Measurements from ENCODE around the gene FOXN3.
A peak's percentile ranks its signal among the peaks of the same experiment; 100 is the strongest.

Gene FOXN3

DNA sequence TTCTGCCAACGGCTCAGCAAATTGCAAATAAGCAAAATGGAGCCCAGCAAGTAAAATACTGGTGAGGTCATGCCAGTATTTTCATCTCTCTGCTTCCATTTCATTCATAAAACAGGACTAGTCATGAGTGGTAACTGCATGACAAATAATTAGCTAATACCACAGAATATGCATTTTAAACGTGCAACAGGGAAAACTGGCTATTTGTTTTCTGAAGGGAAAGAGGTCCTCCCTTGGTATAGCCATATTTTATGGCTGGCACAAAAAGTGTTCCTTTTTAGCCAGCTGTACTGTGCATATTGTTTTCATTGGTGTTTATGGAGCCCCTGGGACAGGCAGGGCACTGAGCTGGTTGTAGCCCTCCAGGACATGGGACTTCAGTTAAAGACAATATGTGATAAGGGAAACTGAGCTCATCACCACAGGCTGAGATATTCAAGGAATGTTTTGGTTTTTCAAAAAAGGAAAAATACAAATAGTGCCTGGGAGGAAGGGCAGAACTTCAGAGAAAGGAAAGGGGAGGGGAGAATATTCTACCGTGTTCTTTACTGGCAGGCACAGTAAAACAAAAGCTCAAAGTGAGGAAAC, 26.1 kb upstream of the FOXN3 start:
- peaks cover 75% of the 10 kb centered on the region for H3K4me1 Mint-ChIP-seq (ENCODE audit: low read depth)
- H3K36me3 Mint-ChIP-seq (ENCODE audit: low read depth) = peaks cover 12% of the 10 kb centered on the region
- peak overlapping the region; percentile 66 for H3K27ac Mint-ChIP-seq
- H3K27me3 Mint-ChIP-seq = no peaks in the 10 kb centered on the region
- no peaks in the 10 kb centered on the region for H3K9me3 Mint-ChIP-seq
- peak overlapping the region; percentile 35 for H3K4me3 Mint-ChIP-seq

DNA sequence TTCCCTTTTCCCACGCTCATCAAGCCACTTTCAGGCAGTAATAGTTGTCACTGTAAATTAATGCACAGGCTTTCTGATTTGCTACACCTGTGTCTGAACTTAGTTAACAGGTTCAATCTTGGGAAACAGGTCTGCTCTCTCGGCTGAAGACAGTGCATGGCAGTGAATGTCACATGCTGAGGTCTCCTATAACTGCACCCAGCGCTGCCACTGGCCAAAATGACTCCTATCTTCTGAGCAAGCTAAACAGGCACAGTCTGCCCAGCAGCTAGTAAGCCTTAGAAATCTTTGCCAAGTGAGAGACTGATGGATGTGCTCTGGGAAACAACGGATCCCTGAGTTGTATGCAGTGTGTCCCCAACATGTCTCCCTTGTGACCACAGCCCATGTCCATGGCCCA, 25.2 kb upstream of the FOXN3 start:
- Mint-ChIP-seq H3K27me3 (no peaks in the 10 kb centered on the region), H3K4me1 (ENCODE audit: low read depth) (peaks cover 67% of the 10 kb centered on the region), H3K36me3 (ENCODE audit: low read depth) (peaks cover 14% of the 10 kb centered on the region), H3K4me3 (no peak overlapping the region), H3K27ac (no peak overlapping the region), H3K9me3 (no peaks in the 10 kb centered on the region)

DNA sequence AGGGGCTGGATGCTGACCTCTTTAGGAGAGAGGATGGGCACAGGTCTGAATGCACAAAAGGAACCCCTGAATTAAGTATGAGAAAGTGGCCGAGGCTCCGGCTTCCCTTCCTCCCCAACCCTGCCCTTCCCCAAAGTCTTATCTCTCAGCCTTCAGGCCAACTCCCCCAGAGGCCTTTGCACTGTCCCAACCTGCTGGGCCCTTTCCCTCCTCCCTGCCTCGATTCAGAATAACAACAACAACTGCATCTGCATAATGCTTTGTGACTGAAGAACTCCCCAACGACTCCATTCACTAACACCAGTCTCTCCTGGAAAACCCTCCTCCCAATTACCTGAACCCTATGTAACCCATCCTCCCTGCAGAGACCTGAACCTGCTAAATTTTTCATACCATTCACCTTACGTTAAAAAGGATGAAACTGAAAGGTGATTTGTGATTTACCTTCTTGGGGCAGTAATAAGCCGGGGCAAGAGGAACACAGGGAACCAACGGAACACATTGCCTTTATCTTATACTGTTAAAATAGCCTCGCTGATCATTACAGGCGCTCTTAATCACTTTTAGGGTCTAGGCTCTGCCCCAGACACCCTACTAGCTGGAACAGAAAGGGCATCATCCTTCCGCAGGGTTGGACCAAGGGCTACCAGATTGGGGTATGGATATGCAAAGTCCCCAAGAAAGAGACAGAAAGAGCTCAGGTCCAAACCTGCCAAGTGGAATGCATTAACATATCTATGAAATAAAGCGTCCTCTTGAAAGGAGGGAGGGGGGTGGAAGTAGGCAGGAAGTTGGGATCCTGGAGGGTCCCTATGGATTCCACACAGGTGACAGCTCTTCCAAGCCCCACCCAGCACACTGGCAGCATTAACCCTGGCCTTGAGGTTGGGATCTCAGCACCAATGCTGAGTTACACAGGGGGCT, 24.2 kb upstream of the FOXN3 start:
- Mint-ChIP-seq H3K27ac (no peak overlapping the region), H3K9me3 (no peaks in the 10 kb centered on the region), H3K4me1 (ENCODE audit: low read depth) (peaks cover 60% of the 10 kb centered on the region), H3K36me3 (ENCODE audit: low read depth) (peaks cover 19% of the 10 kb centered on the region), H3K4me3 (no peak overlapping the region), H3K27me3 (no peaks in the 10 kb centered on the region)

DNA sequence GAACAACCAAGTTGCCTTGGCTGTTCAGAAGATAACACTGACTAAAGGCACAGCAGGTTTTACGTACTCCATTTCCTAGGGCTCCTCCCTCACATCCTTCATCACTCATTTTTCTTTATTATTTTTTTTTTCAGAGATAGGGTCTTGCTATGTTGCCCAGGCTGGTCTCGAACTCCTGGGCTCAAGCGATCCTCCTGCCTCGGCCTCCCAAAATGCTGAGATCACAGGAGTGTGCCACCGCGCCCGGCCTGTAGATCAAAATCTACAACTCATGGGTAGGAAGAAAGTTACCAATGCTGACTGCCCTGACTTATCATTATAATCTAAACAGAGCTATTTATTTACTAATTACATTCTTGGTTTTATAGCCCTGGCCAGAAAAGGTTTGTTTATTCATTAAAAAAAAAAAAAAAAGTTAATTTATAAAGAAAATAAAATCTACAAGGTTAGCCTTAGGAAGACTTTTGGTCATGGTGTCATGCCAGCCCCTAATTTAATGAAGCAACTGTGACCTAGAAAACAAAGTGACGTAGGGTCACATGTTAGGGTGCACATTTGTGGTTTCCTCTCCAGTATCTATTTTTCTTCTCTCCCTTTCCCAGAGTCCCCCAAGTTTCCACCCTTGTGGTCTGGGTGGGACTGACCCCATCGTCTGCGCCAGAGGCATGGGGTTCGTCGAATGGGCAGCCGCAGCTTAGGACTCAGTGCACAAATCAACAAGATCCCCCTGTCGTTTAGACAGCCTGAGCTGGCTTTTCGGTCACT, 19.0 kb upstream of the FOXN3 start:
- Mint-ChIP-seq H3K27ac (peak overlapping the region; percentile 80), H3K4me3 (no peak overlapping the region), H3K27me3 (no peaks in the 10 kb centered on the region), H3K4me1 (ENCODE audit: low read depth) (peaks cover 49% of the 10 kb centered on the region), H3K9me3 (no peaks in the 10 kb centered on the region), H3K36me3 (ENCODE audit: low read depth) (peaks cover 11% of the 10 kb centered on the region)

DNA sequence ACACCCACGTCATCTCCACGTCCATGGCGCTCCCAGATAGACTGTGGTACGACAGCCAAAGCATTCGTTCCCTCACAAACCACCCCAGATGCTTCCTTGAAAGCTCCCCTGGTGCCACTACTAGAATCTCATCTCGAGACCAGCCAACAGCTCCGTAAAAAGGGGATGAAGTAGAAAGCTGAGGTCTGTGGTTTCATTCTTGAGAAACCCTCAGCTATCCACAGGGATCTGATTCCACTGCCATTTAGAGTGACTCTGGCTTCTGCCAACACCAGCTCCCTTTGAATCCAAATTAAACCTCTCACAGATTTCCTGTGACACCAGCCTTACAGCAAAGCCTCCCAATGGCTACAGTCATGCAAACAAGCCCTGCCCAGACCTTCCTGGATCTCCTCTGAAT, 18.5 kb upstream of the FOXN3 start:
- Mint-ChIP-seq H3K4me3 (no peak overlapping the region), H3K36me3 (ENCODE audit: low read depth) (peaks cover 8% of the 10 kb centered on the region), H3K4me1 (ENCODE audit: low read depth) (peaks cover 49% of the 10 kb centered on the region), H3K27me3 (no peaks in the 10 kb centered on the region), H3K27ac (no peak overlapping the region), H3K9me3 (no peaks in the 10 kb centered on the region)

DNA sequence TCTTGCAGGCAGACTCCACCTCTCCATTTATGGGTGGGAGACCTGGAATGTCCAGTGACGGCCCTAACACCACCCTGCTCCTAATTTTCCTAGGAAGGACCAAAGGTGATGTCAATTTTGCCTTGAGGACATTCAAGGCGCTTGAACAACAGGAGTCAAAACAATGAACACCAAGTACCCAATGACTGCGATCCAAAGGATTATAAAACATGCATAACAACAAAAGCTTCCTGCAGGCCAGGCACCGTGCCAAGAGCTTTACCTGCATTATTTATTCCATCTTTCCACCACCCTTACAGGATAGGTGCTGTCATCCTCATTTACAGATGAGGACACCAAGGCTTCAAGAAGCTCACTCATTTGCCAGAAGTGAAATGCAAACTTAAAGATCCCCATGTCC, 15.2 kb upstream of the FOXN3 start:
- Mint-ChIP-seq H3K27ac (peak overlapping the region; percentile 94), H3K4me3 (no peak overlapping the region), H3K9me3 (no peaks in the 10 kb centered on the region), H3K36me3 (ENCODE audit: low read depth) (peaks cover 5% of the 10 kb centered on the region), H3K4me1 (ENCODE audit: low read depth) (peaks cover 74% of the 10 kb centered on the region), H3K27me3 (no peaks in the 10 kb centered on the region)

DNA sequence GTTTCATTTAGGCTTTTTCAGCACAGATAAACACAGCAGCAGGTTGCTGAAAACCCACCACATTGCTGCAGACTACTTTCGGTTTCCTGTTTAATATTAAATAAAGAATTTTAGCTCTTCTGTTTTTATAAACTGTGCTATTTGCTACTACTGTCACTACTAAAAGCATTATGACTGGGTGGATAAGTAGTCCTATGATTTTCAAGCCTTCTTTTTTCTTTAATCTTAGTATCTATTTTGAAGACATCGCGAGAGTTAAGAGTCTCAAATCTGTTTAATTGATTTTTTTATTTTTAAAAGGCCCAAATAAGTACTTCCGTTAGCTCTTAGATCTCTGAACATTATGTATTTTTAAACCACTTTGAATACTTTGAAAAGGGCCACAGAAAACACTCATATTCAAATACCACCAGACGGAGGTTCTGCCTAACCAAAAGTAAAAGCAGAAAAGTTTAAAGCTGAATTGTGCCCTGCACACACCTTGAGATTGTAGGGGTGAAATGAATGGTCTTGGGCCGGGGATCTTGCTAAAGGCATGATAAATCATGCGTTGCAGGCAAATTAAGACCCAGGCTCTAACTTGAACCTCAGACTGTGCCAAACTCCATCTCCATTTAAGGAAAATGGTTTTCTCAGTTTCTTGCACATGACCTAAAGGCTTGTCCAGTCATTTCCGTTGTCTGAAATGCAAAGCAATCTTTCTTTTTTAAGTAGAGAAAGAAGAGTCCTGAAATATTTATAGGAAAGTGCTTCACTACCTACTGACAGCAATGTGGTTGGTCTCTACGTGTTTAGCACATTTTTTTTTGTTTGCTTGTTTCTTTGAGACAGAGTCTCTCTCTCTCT, 13.6 kb upstream of the FOXN3 start:
- Mint-ChIP-seq H3K9me3 (no peaks in the 10 kb centered on the region), H3K27me3 (no peaks in the 10 kb centered on the region), H3K27ac (peak overlapping the region; percentile 94), H3K36me3 (ENCODE audit: low read depth) (peaks cover 4% of the 10 kb centered on the region), H3K4me1 (ENCODE audit: low read depth) (peaks cover 82% of the 10 kb centered on the region), H3K4me3 (peak overlapping the region; percentile 75)

DNA sequence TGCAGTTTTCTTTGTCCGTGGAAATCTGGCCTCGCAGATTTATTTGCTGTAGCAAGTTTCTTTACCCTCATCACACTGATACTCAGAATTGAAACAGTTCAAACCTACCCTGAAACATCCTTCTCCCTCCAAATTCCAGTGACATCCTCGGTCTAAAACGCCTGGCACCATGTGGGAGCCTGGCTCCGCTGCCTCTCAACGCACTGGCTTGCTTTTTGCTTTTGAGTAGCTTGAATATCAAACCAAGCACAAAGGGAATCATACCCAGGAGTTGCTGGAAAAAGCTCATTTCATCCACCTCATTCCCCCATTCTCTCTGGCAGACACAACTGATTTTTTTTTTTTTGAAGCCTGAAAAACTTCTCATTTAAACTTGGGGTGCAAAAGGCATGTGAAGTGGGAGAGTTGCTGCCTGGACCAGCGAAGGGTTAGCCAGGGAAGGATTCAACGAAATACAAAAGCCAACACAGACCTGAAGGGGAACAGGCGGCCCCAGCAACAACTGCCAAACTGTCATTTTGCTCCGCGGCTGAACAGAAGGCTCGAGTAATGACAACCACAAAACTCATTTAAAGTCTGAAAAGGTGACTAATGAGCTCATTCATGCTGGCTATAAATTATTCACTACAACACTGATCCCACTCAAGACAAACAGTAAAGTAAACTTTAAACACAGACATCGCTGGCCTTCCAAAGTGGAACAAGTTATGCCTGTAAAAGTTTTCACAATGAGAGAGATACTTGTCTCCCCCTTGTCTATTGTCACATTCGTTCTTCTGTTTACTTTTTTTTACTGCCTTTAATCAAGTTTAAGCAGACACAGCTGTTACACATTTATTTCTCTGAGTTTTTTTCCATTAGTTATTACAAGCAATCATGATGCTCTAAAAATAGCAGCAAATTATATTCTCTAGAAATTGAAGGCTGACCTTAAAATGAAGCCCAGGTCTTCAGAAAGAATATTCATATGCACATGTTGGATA, 12.5 kb upstream of the FOXN3 start:
- peak overlapping the region; percentile 94 for H3K27ac Mint-ChIP-seq
- H3K9me3 Mint-ChIP-seq = no peaks in the 10 kb centered on the region
- H3K4me1 Mint-ChIP-seq (ENCODE audit: low read depth) = peaks cover 85% of the 10 kb centered on the region

DNA sequence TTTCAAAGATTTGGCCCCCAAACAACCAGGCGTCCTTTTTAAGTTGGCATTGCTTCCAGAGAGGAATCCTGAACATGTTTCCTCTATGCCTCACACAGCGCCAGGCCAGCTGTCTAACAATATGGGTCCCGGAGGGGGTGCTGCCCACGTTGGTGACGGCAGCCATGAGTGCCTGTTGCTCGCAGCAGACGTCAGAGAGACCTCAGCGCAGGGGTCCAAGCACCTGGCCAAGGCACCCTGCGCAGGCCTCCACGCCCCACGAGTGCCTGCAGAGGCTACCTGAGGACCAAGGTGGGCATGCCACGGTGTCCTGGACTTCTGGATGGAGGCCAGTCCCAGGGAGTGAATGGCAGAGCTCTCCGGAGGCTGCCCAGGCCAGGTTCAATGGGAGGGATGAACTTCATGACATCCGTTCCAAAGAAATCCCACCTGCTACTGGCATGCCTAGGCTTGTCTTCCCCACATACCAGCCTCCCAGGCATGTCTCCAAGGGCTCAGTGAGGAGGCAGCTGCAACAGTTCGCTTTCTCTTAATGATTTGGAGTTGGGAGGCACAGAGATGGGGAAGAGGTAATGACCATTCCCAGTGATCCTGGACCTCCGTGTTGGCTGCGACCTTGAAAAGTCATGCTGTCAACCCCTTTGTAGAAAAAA, 11.6 kb upstream of the FOXN3 start:
- peaks cover 4% of the 10 kb centered on the region for H3K36me3 Mint-ChIP-seq (ENCODE audit: low read depth)
- H3K27me3 Mint-ChIP-seq = no peaks in the 10 kb centered on the region
- peaks cover 93% of the 10 kb centered on the region for H3K4me1 Mint-ChIP-seq (ENCODE audit: low read depth)
- H3K27ac Mint-ChIP-seq = peak overlapping the region; percentile 94
- H3K9me3 Mint-ChIP-seq = no peaks in the 10 kb centered on the region
- H3K4me3 Mint-ChIP-seq = peak overlapping the region; percentile 75

More for the DNA sequence above, 12.5 kb upstream of the FOXN3 start:
- Mint-ChIP-seq H3K36me3 (ENCODE audit: low read depth) (peaks cover 4% of the 10 kb centered on the region), H3K27me3 (no peaks in the 10 kb centered on the region), H3K4me3 (peak overlapping the region; percentile 75)

DNA sequence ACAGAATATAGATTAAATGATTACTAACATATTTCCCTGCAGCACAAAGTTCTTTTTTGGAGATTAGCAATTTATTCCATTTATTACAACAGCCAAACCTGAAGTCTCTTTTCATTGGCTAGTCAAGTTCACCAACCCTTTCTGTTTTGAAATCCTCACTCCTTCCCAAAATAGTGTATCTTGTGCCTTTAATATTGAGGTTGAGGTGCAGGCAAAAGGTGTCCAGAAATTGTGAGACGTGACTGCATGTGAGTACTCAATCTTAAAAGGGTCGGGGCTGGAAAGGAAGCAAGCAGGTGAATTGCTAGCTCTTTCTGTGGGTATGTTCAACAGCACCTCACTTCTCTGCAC, 11.1 kb upstream of the FOXN3 start:
- Mint-ChIP-seq H3K27me3 (no peaks in the 10 kb centered on the region), H3K36me3 (ENCODE audit: low read depth) (peaks cover 4% of the 10 kb centered on the region), H3K9me3 (no peaks in the 10 kb centered on the region), H3K4me3 (peak overlapping the region; percentile 14), H3K27ac (peak overlapping the region; percentile 81), H3K4me1 (ENCODE audit: low read depth) (peaks cover 98% of the 10 kb centered on the region)

DNA sequence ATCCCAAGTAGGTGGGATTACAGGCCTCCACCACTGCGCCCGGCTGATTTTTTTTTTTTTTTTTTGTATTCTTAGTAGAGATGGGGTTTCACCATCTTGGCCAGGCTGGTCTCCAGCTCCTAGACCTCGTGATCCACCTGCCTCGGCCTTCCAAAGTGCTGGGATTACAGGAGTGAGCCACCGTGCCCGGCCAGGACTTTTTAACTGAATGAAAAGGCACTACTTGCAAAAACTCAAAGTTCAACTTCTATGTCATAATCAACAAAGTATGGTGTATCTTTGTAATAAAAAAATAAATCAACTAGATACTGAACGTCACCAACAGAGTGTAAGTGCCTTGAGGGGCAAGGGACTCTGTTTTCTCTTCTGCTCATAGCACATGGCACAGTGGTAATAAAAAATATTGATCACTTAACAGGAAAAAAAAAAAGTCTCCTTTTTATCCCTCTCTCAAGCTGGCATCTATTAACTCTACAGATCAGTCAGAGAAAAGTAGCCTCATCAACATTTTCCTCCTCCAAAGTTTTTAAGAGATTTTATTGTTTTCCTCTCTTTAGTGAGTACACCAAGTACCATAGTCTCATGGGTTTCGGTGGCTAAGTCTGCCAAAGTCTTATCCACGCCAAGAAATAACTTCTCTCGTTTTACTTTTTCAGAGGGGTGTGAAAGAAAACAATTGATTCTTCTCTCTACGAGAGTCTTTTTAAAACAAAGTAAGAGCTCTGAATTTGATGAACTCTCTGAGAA, 10.6 kb upstream of the FOXN3 start:
- H3K27me3 Mint-ChIP-seq = no peaks in the 10 kb centered on the region
- peaks cover 99% of the 10 kb centered on the region for H3K4me1 Mint-ChIP-seq (ENCODE audit: low read depth)
- peak overlapping the region; percentile 14 for H3K4me3 Mint-ChIP-seq
- H3K27ac Mint-ChIP-seq = peak overlapping the region; percentile 81
- H3K9me3 Mint-ChIP-seq = no peaks in the 10 kb centered on the region
- H3K36me3 Mint-ChIP-seq (ENCODE audit: low read depth) = peaks cover 4% of the 10 kb centered on the region

DNA sequence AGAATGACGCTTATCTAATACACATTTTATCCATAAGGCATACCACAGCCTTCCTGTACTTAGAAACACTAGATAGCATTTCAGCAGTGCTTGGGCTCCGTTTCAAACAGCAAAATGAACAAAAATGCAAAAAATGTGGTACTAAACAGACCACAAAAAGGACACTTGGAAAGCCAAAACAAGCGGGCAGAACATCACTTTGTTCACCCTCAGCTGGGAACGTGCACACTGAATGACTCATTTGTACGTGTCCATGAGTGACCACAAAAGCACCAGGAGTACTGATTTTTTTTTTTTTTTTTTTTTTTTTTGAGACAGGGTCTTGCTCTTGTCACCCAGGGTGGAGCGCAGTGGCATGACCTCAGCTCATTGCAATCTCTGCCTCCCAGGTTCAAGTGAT, 8.9 kb upstream of the FOXN3 start:
- Mint-ChIP-seq H3K27ac (peak overlapping the region; percentile 87), H3K9me3 (no peaks in the 10 kb centered on the region), H3K36me3 (ENCODE audit: low read depth) (peaks cover 4% of the 10 kb centered on the region), H3K4me3 (peak overlapping the region; percentile 58), H3K27me3 (no peaks in the 10 kb centered on the region), H3K4me1 (ENCODE audit: low read depth) (peaks cover 94% of the 10 kb centered on the region)

DNA sequence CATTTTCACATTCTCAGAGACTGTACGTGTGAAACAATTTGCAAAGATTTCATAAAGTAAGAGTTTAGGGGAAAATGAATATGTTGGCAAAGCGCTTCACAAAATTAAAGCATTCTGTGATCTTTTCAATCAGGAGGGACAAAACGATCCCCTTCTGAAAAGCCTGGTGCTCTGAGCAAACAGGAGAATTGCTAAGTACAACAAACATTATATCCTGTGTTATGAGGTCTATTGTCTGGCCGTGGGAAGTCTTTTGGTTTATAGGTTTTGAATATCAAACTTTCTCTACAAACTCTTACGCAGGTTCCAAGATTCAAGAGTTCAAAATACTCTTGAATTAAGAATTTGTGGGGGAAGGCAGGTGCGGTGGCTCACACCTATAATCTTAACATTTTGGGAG, 7.2 kb upstream of the FOXN3 start:
- Mint-ChIP-seq H3K9me3 (no peaks in the 10 kb centered on the region), H3K27me3 (no peaks in the 10 kb centered on the region), H3K4me3 (no peak overlapping the region), H3K4me1 (ENCODE audit: low read depth) (peaks cover 94% of the 10 kb centered on the region), H3K27ac (peak overlapping the region; percentile 71), H3K36me3 (ENCODE audit: low read depth) (peaks cover 16% of the 10 kb centered on the region)
